Right renal pelvis (tissue), 4 donors: Measurements from ENCODE around the gene RFC5. TPM values are rescaled to one million over a fixed set of nuclear protein-coding genes. Genes with fewer than 3 reads are reported as not detected.
"Not testable (repeated sequence)": the region's sequence is repeated elsewhere in the genome, so short reads cannot be mapped to it uniquely, and the experiment has no call there.

Experiments used
- DNase-seq, 4 donors: peaks; one replicate each; pipeline ENCODE4 v3.0.0-alpha.2; 2013; ENCODE audit warnings: low read depth in 4 of 4, low spot score in 3 of 4, missing footprints in 1 of 4
- polyA plus RNA-seq, 4 donors: library from polyadenylated mRNA; unstranded; fragments of 120-200 nt; gene quantifications; one replicate each; pipeline ENCODE4 v1.2.1, GENCODE V29; 2013; ENCODE audit not compliant: insufficient read length in 4 of 4

Gene RFC5
- polyA plus RNA-seq, 4 donors: 32.2 to 40.4 (median 36.1) TPM

DNA sequence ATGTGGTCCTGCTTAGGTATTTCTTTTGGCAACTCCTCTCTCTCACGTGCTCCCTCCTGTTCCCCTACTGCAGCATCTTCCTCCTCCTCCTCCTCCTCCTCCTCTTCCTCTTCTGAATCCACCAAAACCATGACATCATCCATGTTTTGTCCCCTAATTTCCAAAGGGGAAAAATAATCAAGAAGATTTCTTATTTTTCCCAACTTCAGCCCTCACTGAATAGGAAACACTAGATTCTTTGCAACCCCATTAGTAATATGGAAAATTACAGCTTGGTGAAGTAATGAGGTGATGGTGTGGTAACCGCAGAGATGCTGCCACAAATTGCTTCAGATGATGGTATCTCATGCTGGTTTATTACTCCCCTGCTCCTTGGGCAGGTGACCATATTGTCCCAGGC, 51.9 kb downstream of the RFC5 start:
- no peak for DNase-seq

DNA sequence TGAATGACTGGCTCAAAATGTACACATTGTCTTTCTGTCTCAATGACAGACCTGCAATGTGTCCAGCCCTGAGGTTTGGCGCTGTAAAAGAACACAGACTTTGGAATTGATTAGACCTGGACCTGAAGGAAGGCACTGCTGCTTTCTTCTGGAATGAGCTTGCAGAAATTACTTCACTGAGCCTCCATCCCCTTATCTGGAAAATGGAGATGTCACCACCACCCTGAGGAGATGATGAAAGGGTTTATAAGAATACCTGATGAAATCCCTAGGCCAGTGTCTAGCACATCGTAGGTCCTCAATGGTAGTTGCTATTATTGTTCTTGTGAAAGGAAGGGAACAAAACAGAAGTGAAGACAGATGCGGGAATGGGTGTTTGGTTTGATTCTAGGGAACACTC, 54.1 kb downstream of the RFC5 start:
- no peak for DNase-seq

DNA sequence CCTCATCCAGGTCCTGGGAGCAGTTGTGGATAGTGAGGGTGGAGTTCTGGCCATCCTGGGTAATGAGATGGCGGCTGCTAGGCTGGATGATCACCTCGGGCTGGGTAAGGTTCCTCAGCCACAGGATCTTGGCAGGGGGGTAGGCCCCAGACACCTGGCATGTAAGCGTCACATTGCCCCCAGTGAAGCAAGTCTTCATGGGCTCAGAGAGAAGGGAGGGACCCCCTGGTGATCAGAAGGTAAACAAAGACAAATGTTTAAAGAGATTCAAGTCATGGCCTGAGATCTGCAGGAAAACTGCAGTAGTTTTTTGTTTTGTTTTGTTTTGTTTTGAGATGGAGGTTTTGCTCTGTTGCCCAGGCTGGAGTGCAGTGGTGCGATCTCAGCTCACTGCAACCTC, 57.3 kb downstream of the RFC5 start:
- no peak for DNase-seq

DNA sequence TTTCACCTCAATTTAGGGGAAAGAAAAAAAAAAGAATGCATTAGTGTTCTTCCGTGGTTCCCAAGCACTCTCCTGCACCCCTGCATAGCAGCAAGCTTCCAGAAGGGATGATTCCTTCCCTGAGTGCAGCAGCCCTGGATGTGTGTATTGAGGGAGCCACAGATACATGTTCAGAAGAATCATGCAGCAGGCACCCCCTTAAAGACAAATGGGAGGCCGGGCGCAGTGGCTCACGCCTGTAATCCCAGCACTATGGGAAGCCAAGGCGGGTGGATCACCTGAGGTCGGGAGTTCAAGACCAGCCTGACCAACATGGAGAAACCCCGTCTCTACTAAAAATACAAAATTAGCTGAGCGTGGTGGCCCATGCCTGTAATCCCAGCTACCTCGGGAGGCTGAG, 65.0 kb downstream of the RFC5 start:
- DNase-seq: not testable (repeated sequence)

Other genes starting within 250 kb of the RFC5 start
- 1 to 10 TPM in 1 of 4 donors, under 1 TPM in 3; 0.75 to 1.0 (median 0.93) TPM for gene KSR2, start 47.7 kb upstream of the RFC5 start, polyA plus RNA-seq
- 10 to 100 TPM; 49.1 to 56.2 (median 53.9) TPM for gene WSB2, start 44.5 kb downstream of the RFC5 start, polyA plus RNA-seq
- 10 to 100 TPM; 20.1 to 25.1 (median 22.1) TPM for gene VSIG10, start 87.3 kb downstream of the RFC5 start, polyA plus RNA-seq
- gene PEBP1, start 119.4 kb downstream of the RFC5 start, polyA plus RNA-seq: 100 to 1,000 TPM; 322 to 352 (median 342) TPM